GM19467 (cell line): ENCODE results near the gene PTPRK.
"Not testable (repeated sequence)": the region's sequence is repeated elsewhere in the genome, so short reads cannot be mapped to it uniquely, and the experiment has no call there.

Experiments
- ATAC-seq: cut with Tn5 transposase; IDR thresholded peaks from one replicate; pipeline ENCODE4 v1.9.1; 2021; ENCODE audit warnings: mild to moderate bottlenecking, moderate library complexity; ENCODE audit not compliant: unreplicated experiment

The PTPRK gene

DNA sequence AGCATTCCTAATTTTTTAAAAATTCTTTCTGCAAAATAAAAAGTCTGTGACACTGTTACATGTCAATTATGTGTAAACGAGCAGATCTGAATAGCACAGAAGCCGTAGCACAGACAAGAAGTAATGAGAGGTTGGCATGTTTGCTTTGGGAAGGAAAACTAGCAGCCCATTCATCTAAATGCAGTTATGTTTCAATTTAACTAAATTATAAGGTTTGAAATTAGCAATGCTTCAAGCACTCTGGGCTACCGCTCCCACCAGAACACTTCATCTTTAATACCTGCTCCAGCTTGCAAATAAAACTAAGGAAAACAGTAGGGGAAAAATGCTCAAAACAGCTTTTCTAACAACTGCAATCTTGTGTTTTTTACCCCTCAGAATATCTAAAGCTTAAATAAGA is 73.9 kb downstream of the PTPRK start:
- ATAC-seq, result no peak

DNA sequence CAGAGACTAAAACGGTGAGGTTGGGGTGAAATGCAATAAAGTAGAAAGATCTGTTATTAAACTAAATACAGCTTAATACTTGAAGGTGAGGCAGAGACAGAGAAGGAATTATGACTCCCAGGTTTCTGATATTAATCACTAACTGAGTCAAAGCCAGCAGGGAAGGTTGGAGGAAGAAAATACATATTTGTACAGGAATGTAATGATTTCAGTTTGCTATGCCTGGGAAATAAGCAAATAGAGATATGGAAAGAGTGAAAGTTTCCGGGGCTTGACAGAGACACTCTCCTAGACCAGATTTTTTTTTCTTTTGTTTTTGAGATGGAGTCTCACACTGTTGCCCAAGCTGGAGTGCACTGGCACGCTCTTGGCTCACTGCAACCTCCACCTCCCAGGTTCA is 76.8 kb downstream of the PTPRK start:
- no peak for ATAC-seq

DNA sequence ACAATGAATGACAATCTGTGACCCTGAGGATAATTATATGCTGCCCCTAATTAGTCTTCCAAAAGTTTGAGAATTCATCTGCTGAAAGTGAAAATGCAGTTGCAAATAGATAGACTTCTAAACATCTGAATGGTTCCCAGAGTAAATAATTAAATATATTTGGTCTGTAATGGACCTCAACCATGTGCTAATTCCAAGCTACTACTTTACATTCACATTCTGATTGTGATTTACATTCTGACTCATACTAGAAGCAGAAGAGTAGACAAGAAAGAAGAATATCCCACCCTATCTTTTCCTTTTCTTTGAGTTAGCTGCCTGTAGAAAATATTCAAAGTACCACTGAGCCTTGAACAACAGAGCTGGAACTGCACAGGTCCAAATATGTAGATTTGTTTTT is 80.8 kb downstream of the PTPRK start:
- ATAC-seq, result no peak

- no peak for ATAC-seq
Observed at GRCh38 chr6:128438393-128438792, 82.0 kb downstream of the PTPRK start.

GRCh38 chr6:128437685-128438084 is 82.7 kb downstream of the PTPRK start:
- ATAC-seq, result no peak

DNA sequence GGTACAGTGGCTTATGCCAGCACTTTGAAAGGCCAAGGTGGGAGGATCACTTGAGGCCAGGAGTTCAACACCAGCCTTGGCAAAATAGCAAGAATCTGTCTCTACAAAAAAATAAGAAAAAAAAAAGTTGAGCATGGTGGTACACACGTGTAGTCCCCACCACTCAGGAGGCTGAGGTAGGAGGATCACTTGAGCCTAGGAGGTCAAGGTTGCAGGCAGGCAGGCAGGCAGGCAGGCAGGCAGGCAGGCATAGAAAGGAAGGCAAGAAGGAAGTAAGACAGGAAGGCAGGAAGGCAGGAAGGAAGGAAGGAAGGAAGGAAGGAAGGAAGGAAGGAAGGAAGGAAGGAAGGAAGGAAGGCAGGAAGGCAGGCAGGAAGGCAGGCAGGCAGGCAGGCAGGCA is 85.6 kb downstream of the PTPRK start:
- not testable (repeated sequence) for ATAC-seq

DNA sequence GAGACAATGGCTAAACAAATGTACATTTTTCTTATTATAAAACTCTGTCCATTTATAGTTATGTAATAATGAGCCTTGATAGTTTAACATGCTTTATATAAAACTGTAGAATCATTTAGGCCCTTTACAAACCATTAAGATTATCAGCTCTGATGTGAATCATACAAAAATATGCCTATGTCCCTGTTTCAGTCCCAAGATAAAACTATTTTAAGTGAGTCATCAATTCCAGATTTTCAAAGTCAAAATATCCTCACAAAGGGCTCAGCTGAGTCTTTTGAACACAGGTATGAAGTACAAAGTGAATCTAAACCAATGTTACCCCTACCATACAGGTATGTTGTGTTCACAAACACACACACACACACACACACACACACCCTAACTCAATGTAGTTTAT is 88.0 kb downstream of the PTPRK start:
- ATAC-seq, result no peak

GRCh38 chr6:128427139-128427538 is 93.3 kb downstream of the PTPRK start:
- ATAC-seq, result no peak

DNA sequence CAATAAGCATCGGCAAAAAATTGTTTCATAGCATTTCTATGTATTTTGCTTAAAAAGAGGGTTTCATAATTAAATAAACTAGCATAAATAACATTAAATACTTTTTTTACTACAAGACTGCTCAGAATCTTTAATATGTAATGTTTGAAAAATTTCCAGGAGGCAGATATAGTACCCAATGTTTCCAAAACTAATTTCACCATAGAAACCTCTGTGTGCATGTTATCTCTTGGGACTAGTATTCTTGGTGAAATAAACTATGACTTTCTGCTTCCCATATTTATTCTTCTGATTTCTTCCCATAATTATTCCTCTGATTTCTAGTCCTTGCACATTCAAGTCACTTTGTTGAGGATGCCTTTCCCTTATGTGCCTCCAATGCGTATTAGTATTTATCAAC is 94.5 kb downstream of the PTPRK start:
- no peak for ATAC-seq

GRCh38 chr6:128422871-128423270 is 97.5 kb downstream of the PTPRK start:
- ATAC-seq, result no peak

- ATAC-seq, result no peak
Observed at GRCh38 chr6:128422200-128422599, 98.2 kb downstream of the PTPRK start.

DNA sequence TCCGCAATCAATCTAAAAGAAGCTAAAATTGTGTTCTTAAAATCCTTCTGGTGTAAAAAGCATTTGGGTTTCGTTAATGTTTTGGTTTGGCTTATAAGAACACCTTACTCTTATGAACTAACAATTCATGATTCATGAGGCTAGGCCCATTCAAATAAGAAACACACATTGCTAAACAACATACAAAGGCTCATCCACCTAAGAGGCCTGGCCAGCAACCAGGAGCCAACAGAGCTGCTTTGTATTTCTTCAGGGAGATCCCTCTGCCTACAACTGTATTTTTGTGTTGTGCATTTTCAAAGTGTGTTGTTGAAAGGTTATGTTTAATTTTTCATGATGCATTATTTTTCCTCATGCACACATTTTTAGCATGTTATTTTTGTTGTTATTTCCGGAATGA is 98.6 kb downstream of the PTPRK start:
- ATAC-seq, result no peak

GRCh38 chr6:128417698-128418097 is 102.7 kb downstream of the PTPRK start:
- no peak for ATAC-seq

DNA sequence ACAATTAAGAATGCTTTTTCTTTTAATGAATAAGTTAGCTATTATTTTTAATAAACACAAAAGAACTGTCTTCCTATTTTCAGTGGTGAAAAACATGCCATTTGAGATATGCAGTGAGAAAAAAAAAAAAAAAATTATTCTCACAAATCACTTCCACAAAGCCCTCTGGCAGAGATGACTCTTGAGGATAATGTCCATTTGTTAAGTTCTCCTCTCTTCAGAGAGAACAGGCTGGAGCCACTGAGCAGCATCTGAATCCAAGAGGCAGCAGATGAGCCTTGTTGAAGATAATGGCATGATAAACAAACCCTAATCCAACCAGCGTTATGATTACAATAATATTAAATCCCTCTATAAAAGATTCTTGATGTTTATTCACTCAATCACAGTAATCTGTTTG is 105.0 kb downstream of the PTPRK start:
- ATAC-seq, result no peak

- no peak for ATAC-seq
Observed at GRCh38 chr6:128414943-128415342, 105.5 kb downstream of the PTPRK start.

DNA sequence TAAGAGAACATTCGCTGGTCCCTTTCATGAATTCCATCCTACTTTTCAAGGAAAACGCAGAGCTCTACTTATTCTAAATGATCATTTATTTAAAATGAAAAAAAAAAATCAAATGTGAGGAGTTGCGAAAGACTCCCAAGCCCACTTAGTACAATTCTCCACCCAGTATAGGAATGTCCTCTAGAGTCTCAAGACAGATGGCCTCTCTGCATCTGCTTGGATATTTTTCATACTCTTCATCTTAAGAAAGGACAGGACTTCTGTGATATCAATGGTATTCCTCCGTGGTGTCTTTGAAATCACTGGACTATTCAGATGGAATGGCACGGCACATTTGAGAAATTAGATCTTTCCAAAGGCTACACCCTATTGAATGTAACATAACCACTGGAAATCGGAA is 107.1 kb downstream of the PTPRK start:
- no peak for ATAC-seq

GRCh38 chr6:128412680-128413079 is 107.7 kb downstream of the PTPRK start:
- ATAC-seq, result no peak

DNA sequence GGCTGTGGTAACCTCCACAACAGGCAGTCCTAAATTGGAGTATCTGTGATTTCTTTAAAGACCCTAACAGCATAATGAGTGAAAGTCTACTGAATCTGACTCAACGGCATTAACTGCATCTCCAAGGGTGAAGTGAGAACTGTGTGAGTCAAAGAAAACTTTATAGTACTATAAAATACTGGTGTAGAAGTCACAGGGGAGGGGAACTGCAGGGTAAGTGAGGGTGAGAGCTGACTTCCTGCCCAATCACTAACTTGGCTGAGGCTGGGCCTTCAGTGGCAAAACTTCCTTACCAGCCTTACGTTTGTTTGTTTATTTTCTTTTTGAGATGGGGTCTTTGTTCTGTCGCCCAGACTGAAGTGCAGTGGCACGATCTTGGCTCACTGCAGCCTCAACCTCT is 109.8 kb downstream of the PTPRK start:
- ATAC-seq, result no peak

- ATAC-seq, result no peak
Observed at GRCh38 chr6:128409003-128409402, 111.4 kb downstream of the PTPRK start.

- ATAC-seq, result no peak
Observed at GRCh38 chr6:128406453-128406852, 113.9 kb downstream of the PTPRK start.

- ATAC-seq, result no peak
Observed at GRCh38 chr6:128403618-128404444, 116.6 kb downstream of the PTPRK start.

DNA sequence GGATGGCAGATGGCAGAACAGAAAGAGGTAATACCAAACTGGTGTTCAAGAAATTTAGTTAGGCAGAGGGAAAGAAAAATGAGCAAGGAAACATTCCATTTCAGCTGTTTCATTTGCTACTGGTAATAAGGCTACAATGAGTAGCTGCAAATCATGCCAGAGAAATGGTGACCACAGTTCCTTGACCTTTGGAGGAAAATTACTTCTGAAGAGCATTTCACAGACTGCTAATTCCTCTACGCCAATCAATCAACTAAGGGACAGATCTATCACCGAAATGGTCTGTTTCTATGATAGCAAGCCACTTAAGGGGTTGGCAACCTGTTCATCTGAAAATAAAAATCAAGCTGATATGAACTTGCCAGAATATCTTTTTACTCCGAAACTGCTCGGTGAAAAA is 119.5 kb downstream of the PTPRK start:
- ATAC-seq, result no peak

DNA sequence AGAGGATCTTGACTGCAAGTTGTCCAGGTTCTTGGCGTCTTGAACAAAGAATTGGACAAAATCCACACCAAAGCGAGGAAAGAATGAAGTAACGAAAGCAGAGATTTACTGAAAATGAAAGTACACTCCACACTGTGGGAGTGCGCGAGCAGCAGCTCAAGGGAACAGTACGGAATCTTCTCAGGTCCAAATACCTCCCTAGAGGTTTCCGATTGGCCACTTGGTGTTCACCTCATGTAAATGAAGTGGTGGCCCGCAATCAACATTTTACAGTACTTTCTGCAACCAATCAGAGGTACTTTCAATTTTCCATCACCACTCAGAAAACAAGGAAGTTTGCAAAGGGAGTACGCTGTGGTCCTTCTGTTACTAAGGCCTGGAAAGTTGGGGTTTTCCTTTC is 122.4 kb downstream of the PTPRK start:
- no peak for ATAC-seq
